HepG2 (cell line): ENCODE measurements around the gene OR10R2. TPM values are rescaled to one million over a fixed set of nuclear protein-coding genes. Genes with fewer than 3 reads are reported as not detected.

ENCODE experiments used
- ATAC-seq: fragments of 200-7000 bp; cut with Tn5 transposase; 3 replicates; pipeline ENCODE4 v1.9.1; 2020; ENCODE audit warnings: mild to moderate bottlenecking, moderate library complexity
- BruUV-seq: library from RNA; stranded (reverse); fragments of 400-500 nt; replicated peaks from 2 replicates; lab custom pipeline; 2021; lab: Mats Ljungman, UMichigan
- CTCF ChIA-PET: fragments of 300-600 bp; formaldehyde crosslinking; extraction: SDS; loops from one replicate; lab custom pipeline; 2021; ENCODE audit warnings: low total read pairs, inconsistent platforms, low intra/inter-chr PET ratio; lab: Yijun Ruan, JAX
- POLR2A ChIA-PET: fragments of 350-600 bp; sonication (Branson Sonifier 250); formaldehyde crosslinking; loops from one replicate; lab custom pipeline; 2020; ENCODE audit warnings: antibody characterized with exemption, inconsistent platforms; lab: Yijun Ruan, JAX
- DNase-seq: peaks from one replicate; pipeline ENCODE4 v3.0.0-alpha.2; 2015; ENCODE audit warnings: low spot score
- FAIRE-seq: peaks from 3 replicates; lab custom pipeline; 2011; peaks lifted over from hg19 to GRCh38; lab: Jason Lieb, UNC
- H2AFZ ChIP-seq: one replicate; pipeline ENCODE4 v1.6.1; 2011; ENCODE audit warnings: low read length, inconsistent platforms
- H3K27ac ChIP-seq: fragments of 300-600 bp; 3 replicates; pipeline ENCODE4 v1.8.0; 2011; ENCODE audit warnings: mixed run types, mild to moderate bottlenecking, mixed read lengths, low read length, inconsistent platforms; ENCODE audit not compliant: insufficient read depth; ENCODE audit errors: extremely low read length
- H3K27me3 ChIP-seq, 2 experiments: fragments of 200-600 bp in 1 of 2; 2 replicates in 1 of 2; 3 replicates in 1 of 2; pipeline versions ENCODE4 v1.6.0 to v1.8.0; 2011; ENCODE audit warnings: low read length in 2 of 2, mild to moderate bottlenecking in 2 of 2, moderate library complexity in 2 of 2, inconsistent platforms in 1 of 2; ENCODE audit not compliant: insufficient read depth in 2 of 2, control insufficient read depth in 1 of 2
- H3K36me3 ChIP-seq, 2 experiments: fragments of 200-600 bp in 1 of 2; replicated peaks in 1 of 2; 2 replicates in 1 of 2; 3 replicates in 1 of 2; pipeline versions ENCODE4 v1.5.1 to v1.8.0; 2011; ENCODE audit warnings: low read length in 2 of 2, inconsistent platforms in 1 of 2; ENCODE audit not compliant: insufficient read depth in 2 of 2, control insufficient read depth in 1 of 2
- H3K4me1 ChIP-seq: 2 replicates; pipeline ENCODE4 v1.5.1; 2012; ENCODE audit warnings: low read length, inconsistent platforms; ENCODE audit not compliant: insufficient read depth
- H3K4me2 ChIP-seq: 2 replicates; pipeline ENCODE4 v1.6.0; 2011; ENCODE audit warnings: low read depth, low read length, inconsistent platforms
- H3K4me3 ChIP-seq, 3 experiments: fragments of 200-600 bp in 1 of 3; sonication (generic), shearing (Covaris generic) in 1 of 3; replicated peaks in 1 of 3; 2 replicates each; pipeline ENCODE4 v1.5.1; 2011 to 2016; ENCODE audit warnings: low read length in 3 of 3, inconsistent platforms in 2 of 3, low read depth in 2 of 3, mild to moderate bottlenecking in 2 of 3, control low read depth in 1 of 3, mixed read lengths in 1 of 3; ENCODE audit not compliant: insufficient read depth in 1 of 3
- H3K79me2 ChIP-seq: one replicate; pipeline ENCODE4 v1.6.1; 2011; ENCODE audit warnings: low read length, inconsistent platforms; ENCODE audit not compliant: insufficient read depth
- H3K9ac ChIP-seq: 2 replicates; pipeline ENCODE4 v1.6.0; 2011; ENCODE audit warnings: mild to moderate bottlenecking, low read depth, low read length, inconsistent platforms; ENCODE audit not compliant: insufficient read depth
- H3K9me3 ChIP-seq: 2 replicates; pipeline ENCODE4 v1.5.1; 2012; ENCODE audit warnings: mild to moderate bottlenecking, low read length
- H4K20me1 ChIP-seq: 2 replicates; pipeline ENCODE4 v1.6.0; 2011; ENCODE audit warnings: inconsistent platforms, mild to moderate bottlenecking, low read length, moderate library complexity; ENCODE audit not compliant: insufficient read depth
- BRD4 ChIP-seq: sonication (generic); formaldehyde crosslinking; IDR thresholded peaks from 2 replicates; pipeline ENCODE4 v1.4.0; 2020; ENCODE audit warnings: missing genetic modification reagents
- CBX1 ChIP-seq: IDR thresholded peaks from one replicate; pipeline ENCODE4 v1.6.1; 2016; ENCODE audit warnings: antibody characterized with exemption, low read depth
- CREB3 ChIP-seq: sonication (generic); formaldehyde crosslinking; IDR thresholded peaks from 2 replicates; pipeline ENCODE4 v1.5.0; 2020; ENCODE audit warnings: missing genetic modification reagents
- HOXA3 ChIP-seq: sonication (generic); formaldehyde crosslinking; IDR thresholded peaks from 2 replicates; pipeline ENCODE4 v1.5.0; 2020; ENCODE audit warnings: missing genetic modification reagents
- MED8 ChIP-seq: sonication (generic); formaldehyde crosslinking; IDR thresholded peaks from 2 replicates; pipeline ENCODE4 v1.8.1; 2023; ENCODE audit warnings: mild to moderate bottlenecking, missing genetic modification reagents; ENCODE audit not compliant: insufficient replicate concordance
- REST ChIP-seq, 2 experiments: IDR thresholded peaks; 2 replicates each; pipeline ENCODE4 v1.6.1; 2011 to 2012; ENCODE audit warnings: low read length in 2 of 2, borderline replicate concordance in 1 of 2, low read depth in 1 of 2, mild to moderate bottlenecking in 1 of 2, moderate library complexity in 1 of 2
- SAFB2 ChIP-seq: sonication (generic); formaldehyde crosslinking; IDR thresholded peaks from 2 replicates; pipeline ENCODE4 v1.5.1; 2020; ENCODE audit warnings: missing genetic modification reagents, low read depth, mild to moderate bottlenecking, borderline replicate concordance
- SP4 ChIP-seq: sonication (generic); formaldehyde crosslinking; IDR thresholded peaks from 2 replicates; pipeline ENCODE4 v1.8.1; 2023; ENCODE audit warnings: mild to moderate bottlenecking, missing genetic modification reagents
- ZBTB4 ChIP-seq: sonication (generic); formaldehyde crosslinking; IDR thresholded peaks from 2 replicates; pipeline ENCODE4 v1.4.0; 2020; ENCODE audit warnings: missing genetic modification reagents, mild to moderate bottlenecking, borderline replicate concordance
- ZNF160 ChIP-seq: sonication (generic); formaldehyde crosslinking; IDR thresholded peaks from 2 replicates; pipeline ENCODE4 v1.8.0; 2022; ENCODE audit warnings: mild to moderate bottlenecking, inconsistent platforms, missing genetic modification reagents
- ZNF709 ChIP-seq: sonication (generic); formaldehyde crosslinking; IDR thresholded peaks from 2 replicates; pipeline ENCODE4 v1.5.0; 2020; ENCODE audit warnings: mild to moderate bottlenecking, missing genetic modification reagents
- ZNF713 ChIP-seq: sonication (generic); formaldehyde crosslinking; IDR thresholded peaks from 2 replicates; pipeline ENCODE4 v1.4.0; 2020; ENCODE audit warnings: mild to moderate bottlenecking, missing genetic modification reagents
- WGBS: methylation state at CpG from one replicate; pipeline ENCODE4 v1.1.6; 2017; ENCODE audit warnings: low lambda C conversion rate; 5-methylcytosine and 5-hydroxymethylcytosine counted together
- in situ Hi-C: cut with HindIII; loops from 2 replicates; pipeline ENCODE4 v1.10.0; 2017; ENCODE audit warnings: low pct_unique_long_range_greater_than_20kb; ENCODE audit not compliant: extremely low pct_ligation_motif_present
- intact Hi-C: fragments of 100-400 bp; cut with micrococcal nuclease; formaldehyde crosslinking; loops from one replicate; pipeline ENCODE4 v1.10.0; 2022; ENCODE audit not compliant: unreplicated experiment
- polyA plus RNA-seq, 8 experiments: library from polyadenylated mRNA; depleted of rRNA in 3 of 8; stranded (reverse) in 7 of 8; unstranded in 1 of 8; fragments of >200 nt; fragmentation: Illumina TruSeq in 4 of 8; extraction: Trizol in 4 of 8; gene quantifications; 2 replicates each; pipeline versions ENCODE4 v1.2.1 to v1.2.3, GENCODE V29; 2011 to 2016; ENCODE audit warnings: low read depth in 4 of 8, missing spikeins in 1 of 8, mixed read lengths in 1 of 8; ENCODE audit not compliant: insufficient read depth in 1 of 8
- total RNA-seq, 5 experiments: library from RNA; depleted of rRNA; stranded (reverse); fragments of >200 nt; fragmentation: Illumina TruSeq; extraction: Trizol; gene quantifications; 2 replicates each; pipeline ENCODE4 v1.2.3, GENCODE V29; 2016; ENCODE audit warnings: low read depth in 1 of 5

The OR10R2 gene
- total and polyA plus RNA-seq, 2 of the 13 experiments (the other 11 are each of a cell fraction or from before 2014, with no cell fraction given): not detected

- Histone ChIP-seq H3K79me2 (no peaks in the 10 kb centered on the region), H3K4me1 (no peaks in the 10 kb centered on the region), H3K9me3 (no peaks in the 10 kb centered on the region), H3K9ac (no peak overlapping the region), H3K4me2 (no peak overlapping the region), H2AFZ (no peak overlapping the region), H4K20me1 (no peaks in the 10 kb centered on the region), H3K27me3 (no peaks in the 10 kb centered on the region), H3K36me3 (no peaks in the 10 kb centered on the region), H3K4me3 (no peak overlapping the region), H3K27ac (no peak overlapping the region)
- CTCF ChIA-PET: no interaction called here
- no peak for FAIRE-seq
- intact Hi-C loops (no loop called here), in situ Hi-C loops (no loop called here)
- DNase-seq: no peak
- ATAC-seq: no peak
- no TSS peak for BruUV-seq
- POLR2A ChIA-PET: no interaction called here
- WGBS: 8% methylated on average over 4 of the region's 4 CpGs
- TF ChIP-seq CREB3 (CRISPR knock-in tag) (no peak), ZNF709 (CRISPR knock-in tag) (no peak), REST (IDR thresholded peaks at IDR 0.05; ENCODE audit: borderline replicate concordance in 1 of 2, low read depth in 1 of 2, low read length in 2 of 2) (no peak), BRD4 (no peak), MED8 (CRISPR knock-in tag) (no peak), ZBTB4 (CRISPR knock-in tag) (no peak), ZNF713 (CRISPR knock-in tag) (no peak), SAFB2 (CRISPR knock-in tag) (no peak), CBX1 (no peak), SP4 (no peak), HOXA3 (CRISPR knock-in tag) (no peak), ZNF160 (CRISPR knock-in tag) (no peak)
Measured at GRCh38 chr1:158509471-158510156, 37.6 kb downstream of the OR10R2 start.
